RWPE2 (cell line): ENCODE measurements around the gene ZNF282.

Source experiments
- ATAC-seq: fragments of 200-7000 bp; cut with Tn5 transposase; 3 replicates; pipeline ENCODE4 v1.9.1; 2021; ENCODE audit warnings: low read depth
- DNase-seq: peaks from one replicate; pipeline ENCODE4 v3.0.0-alpha.2; 2020; ENCODE audit warnings: low spot score
- H3K27ac ChIP-seq: fragments of 450-650 bp; 2 replicates; pipeline ENCODE4 v1.5.1; 2017; ENCODE audit warnings: mild to moderate bottlenecking; ENCODE audit not compliant: poor library complexity, severe bottlenecking
- H3K27me3 ChIP-seq: fragments of 250-450 bp; sonication (Bioruptor Pico); 2 replicates; pipeline ENCODE4 v1.5.1; 2021; ENCODE audit warnings: mild to moderate bottlenecking, moderate library complexity; ENCODE audit not compliant: insufficient read depth, poor library complexity, severe bottlenecking
- H3K36me3 ChIP-seq: fragments of 250-450 bp; sonication (Bioruptor Pico); 2 replicates; pipeline ENCODE4 v1.5.1; 2020; ENCODE audit warnings: low read depth, mild to moderate bottlenecking, moderate library complexity
- H3K4me1 ChIP-seq: fragments of 250-450 bp; sonication (Bioruptor Pico); 2 replicates; pipeline ENCODE4 v1.5.1; 2021; ENCODE audit warnings: mild to moderate bottlenecking, moderate library complexity; ENCODE audit not compliant: insufficient read depth, poor library complexity, severe bottlenecking
- H3K4me3 ChIP-seq: fragments of 250-450 bp; sonication (Bioruptor Pico); 2 replicates; pipeline ENCODE4 v1.5.1; 2021; ENCODE audit warnings: mild to moderate bottlenecking, moderate library complexity; ENCODE audit not compliant: severe bottlenecking
- H3K9me3 ChIP-seq: fragments of 250-450 bp; sonication (Bioruptor Pico); 2 replicates; pipeline ENCODE4 v1.5.1; 2021; ENCODE audit warnings: mild to moderate bottlenecking, moderate library complexity; ENCODE audit not compliant: severe bottlenecking
- CTCF ChIP-seq: fragments of 450-650 bp; IDR thresholded peaks from one replicate; pipeline ENCODE4 v1.5.1; 2017; ENCODE audit warnings: mild to moderate bottlenecking, moderate library complexity; ENCODE audit not compliant: poor library complexity, severe bottlenecking

The ZNF282 gene

GRCh38 chr7:149191851-149192250, 3.5 kb upstream of the ZNF282 start:
- Histone ChIP-seq H3K36me3 (no peaks in the 10 kb centered on the region), H3K4me1 (no peaks in the 10 kb centered on the region), H3K27ac (no peak overlapping the region), H3K27me3 (no peaks in the 10 kb centered on the region), H3K4me3 (no peak overlapping the region), H3K9me3 (no peaks in the 10 kb centered on the region)
- no peak for DNase-seq
- TF ChIP-seq CTCF, result no peak
- no peak for ATAC-seq

GRCh38 chr7:149194799-149195179, 557 bp upstream of the ZNF282 start:
- H3K36me3 ChIP-seq, result peaks cover 20% of the 10 kb centered on the region
- H3K27me3 ChIP-seq, result no peaks in the 10 kb centered on the region
- no peak for TF ChIP-seq CTCF
- peak overlapping the region; percentile 90 for H3K4me3 ChIP-seq
- peak overlapping the region; percentile 82 for H3K27ac ChIP-seq
- H3K4me1 ChIP-seq, result peaks cover 21% of the 10 kb centered on the region
- ATAC-seq (peak; percentile 4; the same call in 1 of the 3 replicates), DNase-seq (no peak)
- H3K9me3 ChIP-seq, result no peaks in the 10 kb centered on the region

- peak overlapping the region; percentile 82 for H3K27ac ChIP-seq
- no peak for TF ChIP-seq CTCF
- 0 out of 3 replicates have a peak, but pooled peaks have one; percentile 6 for ATAC-seq
- no peaks in the 10 kb centered on the region for H3K9me3 ChIP-seq
- peaks cover 21% of the 10 kb centered on the region for H3K4me1 ChIP-seq
- H3K4me3 ChIP-seq, result peak overlapping the region; percentile 90
- peaks cover 35% of the 10 kb centered on the region for H3K36me3 ChIP-seq
- H3K27me3 ChIP-seq, result no peaks in the 10 kb centered on the region
- no peak for DNase-seq
These were observed 882 bp downstream of the ZNF282 start for GRCh38 chr7:149196151-149196704.

GRCh38 chr7:149196705-149197171, 1.4 kb downstream of the ZNF282 start:
- no peak for DNase-seq
- H3K4me3 ChIP-seq, result peak overlapping the region; percentile 90
- H3K27me3 ChIP-seq, result no peaks in the 10 kb centered on the region
- peak; percentile 32 for ATAC-seq
- peaks cover 21% of the 10 kb centered on the region for H3K4me1 ChIP-seq
- peak overlapping the region; percentile 82 for H3K27ac ChIP-seq
- no peak for TF ChIP-seq CTCF
- no peaks in the 10 kb centered on the region for H3K9me3 ChIP-seq
- peaks cover 40% of the 10 kb centered on the region for H3K36me3 ChIP-seq

- Histone ChIP-seq H3K36me3 (peaks cover 48% of the 10 kb centered on the region), H3K4me1 (peaks cover 21% of the 10 kb centered on the region), H3K4me3 (no peak overlapping the region), H3K27me3 (no peaks in the 10 kb centered on the region), H3K9me3 (no peaks in the 10 kb centered on the region), H3K27ac (peak overlapping the region; percentile 82)
- TF ChIP-seq CTCF, result peak; percentile 13
- no peak; the same call in 2 of the 3 replicates for ATAC-seq
- DNase-seq, result no peak
These were observed 2.3 kb downstream of the ZNF282 start for GRCh38 chr7:149197675-149198074.
